Embryonic facial prominence (tissue), 1 donor: ENCODE data around the gene ENO4.

Source experiments
- DNase-seq: peaks from one replicate; pipeline ENCODE4 v3.0.0-alpha.2; 2016; ENCODE audit errors: extremely low spot score

ENO4 gene

DNA sequence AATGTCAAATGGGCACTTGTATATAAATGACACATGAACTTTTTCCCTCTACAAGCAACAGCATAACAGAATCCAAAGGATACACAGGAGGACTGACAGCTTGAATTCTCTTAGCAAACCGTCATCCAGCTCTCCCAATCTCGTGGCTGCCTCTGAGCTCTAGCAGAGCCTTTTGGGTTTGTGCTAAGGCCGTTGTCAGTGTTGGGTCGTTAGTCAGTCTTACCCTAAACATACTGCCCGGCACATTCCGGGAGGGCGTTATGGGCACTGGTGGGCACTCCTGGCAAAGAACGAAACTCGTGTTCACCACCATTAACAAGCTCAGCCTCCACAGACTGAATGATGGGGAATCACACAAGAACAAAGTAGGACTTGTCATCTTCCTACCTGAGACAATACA lies 19.6 kb upstream of the ENO4 start:
- no peak for DNase-seq

DNA sequence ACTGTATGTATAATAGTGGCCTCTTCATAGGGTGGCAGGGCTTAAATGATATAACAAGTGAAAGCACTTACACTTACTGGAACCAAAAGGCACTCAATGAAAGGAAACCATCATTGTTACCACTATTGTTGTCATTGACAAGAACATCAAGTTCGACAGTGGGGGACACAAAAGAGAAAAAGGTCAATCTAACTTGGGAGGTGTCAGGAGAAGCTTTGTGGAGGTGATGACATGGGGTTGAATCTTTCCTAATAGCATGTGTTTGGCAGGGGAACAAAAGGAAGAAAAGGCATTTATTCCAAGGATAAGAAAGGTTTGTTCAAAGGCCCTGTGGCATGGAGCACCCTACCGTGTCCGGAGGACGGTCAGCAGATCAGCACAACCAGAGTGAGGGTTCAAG lies 18.2 kb upstream of the ENO4 start:
- DNase-seq: no peak

DNA sequence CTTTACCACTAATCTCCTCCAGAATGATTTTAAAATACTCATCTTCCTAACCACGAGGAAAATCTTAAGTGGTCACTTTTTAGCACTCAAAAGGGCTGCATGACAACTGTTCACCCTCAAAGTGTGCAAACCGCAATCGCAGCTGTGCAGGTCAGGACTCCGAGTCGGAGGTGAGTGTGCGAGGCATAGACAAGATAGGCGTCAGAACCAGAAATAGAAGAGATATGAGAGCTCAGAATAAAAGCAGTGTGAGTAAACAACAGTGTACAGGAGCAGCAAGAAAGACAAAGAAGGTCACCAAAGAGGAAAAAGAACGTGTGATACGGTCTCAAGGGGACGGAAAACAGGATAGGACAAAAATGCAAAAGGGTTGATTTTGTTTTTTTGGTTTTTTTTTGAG lies 17.5 kb upstream of the ENO4 start:
- DNase-seq: no peak

DNA sequence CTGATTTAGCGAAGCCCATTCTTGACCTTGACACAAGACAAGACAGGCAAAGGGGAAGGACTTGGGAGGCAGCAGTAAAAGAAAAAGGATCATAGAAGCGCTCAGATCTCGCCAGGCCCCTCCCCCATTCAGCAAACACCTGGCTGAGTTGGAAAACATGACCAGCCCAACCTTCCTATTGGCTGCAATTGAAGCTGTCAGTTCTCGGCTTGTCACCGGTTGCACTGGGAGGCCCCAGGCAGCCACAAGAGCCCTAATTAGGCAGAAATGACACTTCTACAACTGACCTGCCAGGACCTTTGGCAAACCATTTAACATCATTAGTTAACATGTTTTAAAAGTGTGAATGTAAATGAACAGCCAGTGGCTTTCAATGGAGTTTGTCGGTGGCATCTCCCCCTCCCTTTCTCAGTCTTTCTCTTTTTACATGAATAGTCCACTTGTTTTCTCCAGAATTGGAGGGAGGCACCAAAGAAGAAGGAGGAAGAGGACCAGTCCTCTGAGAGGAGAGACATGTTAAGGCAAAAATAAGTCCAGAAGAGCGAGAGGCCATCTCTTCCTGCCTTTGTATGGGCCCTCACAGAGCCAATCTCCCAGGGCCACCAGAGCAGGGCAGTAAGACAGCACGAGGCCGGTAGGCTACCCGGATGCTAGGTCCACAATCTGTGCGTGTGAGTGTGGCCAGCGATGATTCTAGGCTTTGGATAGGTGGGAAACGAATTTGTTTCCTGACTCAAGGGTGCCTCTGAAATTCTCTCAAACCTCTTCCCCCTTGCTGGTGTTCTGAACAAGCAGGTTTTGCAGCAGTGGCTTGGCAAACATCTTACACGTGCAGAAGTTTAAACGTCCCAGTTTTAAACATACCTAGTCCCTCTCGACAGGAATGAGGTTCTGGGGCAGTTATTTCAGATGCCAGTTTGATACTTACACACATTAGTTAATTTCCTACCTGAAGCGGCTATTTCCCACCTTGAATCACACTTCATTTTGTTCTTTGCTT lies 15.0 kb upstream of the ENO4 start:
- no peak for DNase-seq

DNA sequence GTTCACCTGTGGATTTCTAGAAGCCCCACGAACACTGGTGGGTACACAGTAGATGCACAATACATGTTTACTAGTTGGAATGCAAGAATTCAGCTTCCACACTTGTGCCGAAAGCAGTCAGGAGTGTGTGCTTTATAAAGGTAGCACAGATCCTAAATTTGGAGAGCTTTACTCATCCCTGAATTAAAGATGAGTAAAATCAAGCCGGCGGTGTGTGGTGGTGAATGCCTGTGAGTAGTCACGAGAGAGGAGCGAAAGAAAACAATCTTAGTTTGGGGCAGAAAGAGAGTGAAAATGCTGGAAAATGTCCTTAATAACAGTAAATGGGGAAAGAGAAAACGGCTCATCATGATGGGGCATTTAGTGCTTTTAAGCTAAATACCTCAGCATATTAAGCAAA lies 13.6 kb upstream of the ENO4 start:
- DNase-seq: no peak

DNA sequence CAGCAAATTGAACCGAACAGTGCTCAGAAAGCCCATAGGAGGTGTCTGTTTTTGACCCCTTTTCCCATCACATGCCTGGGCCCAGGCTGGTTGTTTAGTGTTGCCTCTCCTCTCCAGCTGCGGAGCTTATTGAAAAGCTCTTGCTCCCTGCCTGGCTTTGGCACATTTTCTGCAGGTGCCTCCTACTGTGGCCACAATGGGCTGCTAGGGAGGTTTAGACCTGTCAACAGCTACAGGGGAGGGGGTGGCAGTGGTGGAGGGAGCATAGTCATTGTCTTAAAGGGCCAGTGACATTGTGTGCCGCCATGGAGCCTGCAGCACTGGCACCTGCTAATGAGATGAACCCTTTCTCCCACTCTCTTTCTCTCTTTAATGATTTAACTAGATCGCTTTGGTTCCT lies 13.2 kb upstream of the ENO4 start:
- no peak for DNase-seq

DNA sequence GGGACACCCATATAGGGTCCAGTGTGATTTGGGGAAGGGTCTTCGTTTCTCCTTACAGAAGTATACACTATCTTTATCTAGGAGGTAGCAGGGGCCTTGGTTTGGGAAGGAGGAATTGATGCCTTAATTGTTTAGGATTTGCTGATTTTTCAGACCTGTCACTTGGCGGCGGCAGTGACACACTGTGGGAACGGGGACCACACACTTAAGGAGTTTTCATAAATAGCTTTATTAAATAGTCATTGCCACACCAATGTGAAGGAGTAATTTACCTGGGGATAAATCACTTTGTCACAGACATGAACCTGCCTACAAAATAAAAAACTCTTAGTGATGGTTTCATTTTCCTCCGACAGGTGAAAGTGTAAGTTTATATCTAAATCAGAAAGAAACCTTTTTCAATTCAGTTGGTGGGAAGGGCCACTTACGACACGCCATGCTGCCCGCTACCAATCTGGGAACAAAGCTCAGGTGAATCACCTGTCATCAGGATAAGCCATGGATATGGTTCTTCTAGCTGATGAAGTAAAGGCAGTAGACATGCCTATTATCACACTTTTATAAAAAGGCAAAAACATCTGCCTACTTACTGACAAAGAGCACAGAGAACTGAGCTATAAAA lies 12.3 kb upstream of the ENO4 start:
- no peak for DNase-seq

DNA sequence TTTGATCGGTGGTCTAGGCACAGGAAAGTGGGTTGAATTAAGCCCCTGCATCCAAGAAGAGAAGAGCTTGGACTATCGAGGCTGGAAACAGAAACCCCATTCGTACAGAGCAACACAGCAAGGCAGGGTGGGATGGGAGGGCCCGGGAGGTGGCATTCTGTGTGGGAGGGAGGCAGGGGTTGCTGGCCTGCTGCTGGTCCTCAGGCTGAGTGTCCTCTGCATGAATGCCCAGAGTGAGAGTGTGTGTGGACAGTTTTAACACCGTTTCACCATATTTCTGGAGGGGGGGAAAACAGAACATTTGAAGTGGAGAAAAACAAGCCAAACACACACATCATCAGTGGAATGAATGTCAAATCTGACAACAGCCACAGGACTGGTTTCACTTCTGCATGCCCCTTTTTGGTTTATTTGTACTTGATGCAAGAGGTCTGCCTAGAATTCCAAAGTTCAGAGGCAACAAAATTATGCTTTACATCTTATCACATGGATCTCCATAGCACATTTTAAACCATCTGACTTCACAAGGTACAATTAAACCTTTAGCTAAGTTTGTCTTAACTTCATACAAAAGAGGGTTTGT lies 11.1 kb upstream of the ENO4 start:
- no peak for DNase-seq

DNA sequence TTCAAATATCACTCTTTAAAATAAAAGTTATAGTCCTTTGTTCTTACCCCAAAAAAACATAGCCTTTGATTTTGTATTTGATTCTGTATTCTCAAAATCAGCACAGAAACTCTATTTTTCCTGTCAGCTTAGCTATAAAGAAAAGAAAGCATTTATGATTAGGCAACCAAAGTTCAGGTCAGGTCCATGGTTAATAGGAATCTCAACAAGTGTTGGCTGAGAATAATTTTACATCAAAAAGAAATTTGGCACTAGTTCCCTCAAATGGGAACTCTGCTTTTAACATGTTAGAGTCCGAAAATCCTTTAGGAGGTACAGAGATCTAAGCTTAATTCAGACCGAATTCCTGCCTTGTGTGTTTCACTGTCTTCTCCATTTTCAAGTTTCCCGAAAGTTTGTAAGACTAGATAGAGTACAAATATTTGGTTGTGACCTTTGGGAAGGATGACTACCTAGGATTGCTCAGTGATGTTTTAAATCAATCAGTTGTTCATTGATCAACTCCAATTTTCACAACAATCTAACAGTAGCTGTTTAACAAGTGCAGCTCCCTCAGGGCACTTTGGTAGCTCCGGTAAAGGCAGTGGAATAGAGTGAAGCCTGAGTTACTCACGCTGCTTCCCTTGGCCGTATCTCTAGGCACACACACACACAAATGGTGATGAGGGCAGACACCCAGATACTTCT lies 8.8 kb upstream of the ENO4 start:
- no peak for DNase-seq

DNA sequence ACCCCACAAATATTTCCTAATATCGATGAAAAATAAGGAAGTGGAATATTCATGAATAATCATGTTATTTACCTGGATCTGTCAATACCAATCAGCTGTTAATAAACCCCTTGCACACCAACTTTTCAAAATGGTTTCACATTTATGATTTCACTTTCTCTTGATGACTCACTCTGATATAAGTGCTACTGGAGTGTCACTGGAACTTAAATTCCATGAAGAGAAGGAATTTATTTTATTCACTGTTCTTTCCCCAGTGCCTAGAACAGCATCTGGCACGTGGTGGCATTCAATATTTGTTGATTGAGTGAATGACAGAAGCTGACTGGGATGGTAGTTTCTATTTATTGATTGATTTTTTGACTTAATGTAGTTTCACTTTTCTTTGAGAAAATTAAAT lies 3.5 kb upstream of the ENO4 start:
- DNase-seq: no peak

DNA sequence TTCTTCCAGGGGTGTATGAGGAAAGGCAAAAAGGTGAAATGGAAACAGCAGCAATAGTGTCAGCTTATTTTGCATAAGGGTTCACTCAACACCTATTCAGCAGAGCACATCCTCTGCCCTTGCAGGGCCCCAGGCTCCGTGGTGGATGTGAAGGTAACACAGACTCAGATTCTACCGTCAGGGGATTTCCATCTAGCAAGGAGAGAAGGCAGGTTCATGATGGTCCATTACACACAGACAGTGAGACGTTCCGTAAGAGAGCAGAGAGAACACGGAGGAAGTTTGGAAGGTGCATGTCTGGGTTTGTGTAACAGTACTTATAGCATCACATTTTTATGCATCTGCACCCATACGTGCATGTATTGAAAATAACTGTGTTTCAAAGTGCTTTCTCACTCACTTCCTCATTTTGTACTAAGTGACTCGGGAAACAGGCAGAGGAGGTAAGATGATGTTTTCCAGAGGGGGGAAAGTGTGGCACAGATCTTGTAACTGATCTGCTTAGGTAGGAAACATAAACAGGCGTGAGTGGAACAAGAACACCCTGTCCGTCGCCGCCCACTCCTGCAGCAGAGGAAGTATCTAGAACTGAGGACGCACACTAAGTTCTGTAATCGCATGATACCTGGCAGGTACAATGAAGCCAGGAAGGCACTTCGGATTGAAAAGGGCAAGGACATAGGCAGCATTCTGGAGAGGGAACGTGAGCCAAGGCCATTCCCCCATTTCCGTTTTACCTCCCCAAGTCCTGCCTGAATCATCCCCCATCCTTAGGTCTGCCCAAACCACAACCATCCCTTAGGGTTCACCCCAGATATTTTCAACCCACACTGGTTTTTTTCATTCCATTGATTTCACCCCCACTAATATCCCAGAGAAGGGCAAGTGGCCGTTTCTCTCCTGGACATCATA lies 1.0 kb upstream of the ENO4 start:
- DNase-seq: no peak

DNA sequence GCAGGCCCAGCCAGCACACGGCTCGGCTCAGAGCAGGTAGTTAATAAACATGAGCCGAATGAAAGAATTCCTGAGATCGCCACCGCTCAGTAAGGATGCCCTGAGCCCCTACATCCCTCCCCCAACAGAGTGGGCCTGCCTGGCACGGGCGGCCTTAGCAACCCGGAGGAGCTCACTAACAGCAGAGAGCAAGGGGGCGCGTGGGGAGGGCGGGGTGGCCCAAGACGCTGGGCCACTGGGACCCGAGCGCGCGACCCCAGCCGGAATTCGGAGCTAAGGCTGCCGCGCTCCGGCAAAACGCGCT lies 403 bp upstream of the ENO4 start:
- DNase-seq: no peak

DNA sequence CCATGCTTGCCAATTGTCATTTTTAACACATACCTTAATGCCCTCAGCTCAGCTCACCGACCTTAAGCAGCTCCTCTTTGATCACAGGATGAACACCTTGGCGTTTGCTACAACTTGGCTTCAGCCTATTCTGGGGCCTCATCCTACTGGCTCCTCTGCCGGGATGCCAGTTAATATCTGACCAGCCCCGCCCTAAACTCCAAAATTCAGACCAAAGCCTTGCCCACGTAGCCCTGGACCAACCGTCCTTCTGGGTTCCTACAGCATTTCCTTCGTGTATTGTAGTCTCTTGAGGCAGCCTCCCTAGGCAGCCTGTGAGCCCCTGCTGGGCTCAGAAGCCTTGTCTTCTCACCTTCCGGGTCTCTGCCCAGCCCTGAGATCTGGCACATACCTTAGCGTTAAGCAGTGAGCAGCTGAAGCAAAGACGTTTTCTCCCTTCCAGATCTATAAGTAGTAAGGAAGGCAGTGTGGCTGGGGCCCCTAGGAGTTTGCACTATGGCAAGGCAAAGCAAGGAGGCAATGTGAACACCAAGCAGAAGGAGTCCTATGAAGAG lies 836 bp downstream of the ENO4 start:
- DNase-seq: no peak

DNA sequence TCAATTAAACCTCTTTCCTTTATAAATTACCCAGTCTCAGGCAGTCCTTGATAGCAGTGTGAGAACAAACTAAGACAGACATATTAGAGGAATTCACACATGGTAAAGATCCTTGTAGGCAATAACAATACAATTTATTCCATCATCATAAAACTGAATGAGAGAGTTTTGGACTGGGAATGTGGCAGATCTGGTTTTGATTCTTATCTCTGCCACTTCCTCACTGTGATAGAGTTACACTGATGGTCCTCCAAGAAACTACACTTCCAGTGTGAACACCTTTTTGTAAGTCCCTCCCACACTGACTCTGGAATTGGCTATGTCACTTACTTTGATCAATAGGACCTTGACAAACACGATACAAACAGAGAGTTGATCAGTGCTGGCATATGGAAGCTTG lies 2.9 kb downstream of the ENO4 start:
- no peak for DNase-seq

DNA sequence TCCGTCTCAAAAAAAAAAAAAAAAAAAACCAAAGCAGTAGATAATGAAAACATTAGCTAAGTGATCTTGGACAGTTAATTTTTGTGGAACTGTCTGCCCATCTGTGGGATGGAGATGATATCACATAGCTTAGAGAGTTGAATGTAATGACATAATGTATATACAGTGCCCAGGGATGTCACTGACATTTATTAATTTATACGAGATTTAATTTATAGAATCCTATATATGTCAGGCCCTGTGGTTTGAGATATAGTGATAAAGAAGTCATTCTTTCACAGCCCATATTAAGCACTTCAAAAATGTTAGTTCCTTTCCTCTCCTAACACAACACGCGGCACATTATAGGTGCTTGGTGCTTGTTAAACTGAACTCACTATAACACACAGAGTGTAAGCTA lies 4.0 kb downstream of the ENO4 start:
- DNase-seq: no peak

DNA sequence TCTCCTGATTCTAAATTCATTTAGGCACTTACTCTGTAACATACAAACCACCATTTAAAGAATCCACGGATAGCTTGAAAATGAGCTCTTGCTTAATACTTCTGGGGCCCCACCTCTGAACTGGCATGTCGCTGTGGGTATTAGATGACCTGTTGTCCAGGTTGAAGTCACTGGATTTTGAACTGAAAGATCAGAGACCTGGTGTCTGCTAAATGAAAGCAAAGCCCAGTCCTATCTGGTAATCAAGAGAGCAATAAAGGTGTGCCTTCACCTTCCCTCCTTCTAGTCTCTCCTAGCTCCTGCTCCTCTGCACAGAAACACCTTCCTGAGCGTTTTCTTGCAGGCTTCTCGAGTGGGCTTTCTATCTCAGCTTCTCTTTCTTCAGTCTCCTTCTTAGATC lies 4.4 kb downstream of the ENO4 start:
- DNase-seq: no peak

DNA sequence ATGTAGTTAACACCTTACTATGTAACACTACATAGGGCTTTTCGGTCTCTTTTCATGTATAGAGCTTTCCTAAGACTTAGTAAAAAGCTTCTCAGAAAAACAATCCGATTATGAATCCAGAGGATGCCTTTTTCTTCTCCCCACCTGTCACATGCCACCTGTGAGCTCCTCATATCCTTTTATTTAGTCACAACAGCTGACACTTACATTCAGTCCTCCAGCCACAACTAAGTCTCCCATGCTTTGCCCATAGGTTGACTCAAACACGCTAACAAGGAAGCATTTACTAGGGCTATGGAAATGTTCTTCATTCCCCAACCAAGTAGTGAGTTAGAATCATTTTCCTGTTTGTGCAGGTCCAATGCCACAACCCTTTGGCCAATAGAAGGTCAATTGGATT lies 7.9 kb downstream of the ENO4 start:
- DNase-seq: no peak

DNA sequence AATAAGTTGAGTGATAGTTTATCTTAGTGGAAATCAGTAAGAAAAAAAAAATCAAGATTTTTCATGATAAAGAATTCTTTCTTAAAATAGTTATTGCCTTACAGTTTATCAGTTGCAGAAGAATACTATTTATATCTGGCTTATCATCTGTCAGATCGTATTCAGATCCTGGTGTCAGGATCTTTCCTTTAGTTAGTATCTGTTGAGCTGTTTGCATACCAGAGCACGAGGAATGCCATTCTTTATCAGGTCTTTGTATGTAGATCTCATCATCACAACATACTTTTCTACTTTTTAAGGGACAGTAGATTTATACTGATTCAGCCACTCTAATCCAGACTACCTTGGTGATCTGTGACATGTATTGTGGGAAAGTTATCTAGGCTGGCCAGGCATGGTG lies 12.5 kb downstream of the ENO4 start:
- DNase-seq: no peak

DNA sequence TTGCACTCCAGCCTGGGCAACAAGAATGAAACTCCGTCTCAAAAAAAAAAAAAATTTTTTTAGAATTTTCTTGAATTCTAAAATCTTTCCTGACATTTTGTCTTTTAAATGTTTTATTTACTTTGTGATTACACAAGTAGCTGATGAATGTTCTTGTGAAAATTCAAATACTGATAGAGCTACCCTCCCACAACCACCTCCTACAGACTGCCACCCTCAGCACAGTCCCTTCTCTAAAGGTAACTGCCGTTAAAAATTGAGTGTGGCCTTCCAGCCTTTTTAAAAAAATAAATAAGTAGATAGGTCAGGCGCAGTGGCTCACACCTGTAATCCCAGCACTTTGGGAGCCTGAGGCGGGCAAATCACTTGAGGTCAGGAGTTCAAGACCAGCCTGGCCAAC lies 15.1 kb downstream of the ENO4 start:
- no peak for DNase-seq

DNA sequence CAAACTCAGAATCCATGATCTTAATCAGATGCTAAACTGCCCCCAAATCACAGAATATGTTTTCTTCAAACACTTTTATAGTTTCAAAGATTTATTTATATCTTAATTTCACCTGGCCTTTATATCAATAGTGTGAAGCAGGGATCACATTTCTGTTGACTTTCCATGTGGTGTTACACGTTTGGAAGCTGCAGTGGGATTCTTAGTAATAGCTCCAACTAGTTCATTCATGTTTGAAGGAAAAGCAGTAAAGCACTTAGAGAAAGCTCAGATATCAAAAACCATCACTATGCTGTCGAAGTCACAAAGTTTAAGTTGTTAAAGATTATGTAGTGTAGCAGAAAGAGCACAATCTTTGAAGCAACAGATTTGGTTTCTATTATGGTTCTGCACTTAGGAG lies 16.8 kb downstream of the ENO4 start:
- DNase-seq: no peak

DNA sequence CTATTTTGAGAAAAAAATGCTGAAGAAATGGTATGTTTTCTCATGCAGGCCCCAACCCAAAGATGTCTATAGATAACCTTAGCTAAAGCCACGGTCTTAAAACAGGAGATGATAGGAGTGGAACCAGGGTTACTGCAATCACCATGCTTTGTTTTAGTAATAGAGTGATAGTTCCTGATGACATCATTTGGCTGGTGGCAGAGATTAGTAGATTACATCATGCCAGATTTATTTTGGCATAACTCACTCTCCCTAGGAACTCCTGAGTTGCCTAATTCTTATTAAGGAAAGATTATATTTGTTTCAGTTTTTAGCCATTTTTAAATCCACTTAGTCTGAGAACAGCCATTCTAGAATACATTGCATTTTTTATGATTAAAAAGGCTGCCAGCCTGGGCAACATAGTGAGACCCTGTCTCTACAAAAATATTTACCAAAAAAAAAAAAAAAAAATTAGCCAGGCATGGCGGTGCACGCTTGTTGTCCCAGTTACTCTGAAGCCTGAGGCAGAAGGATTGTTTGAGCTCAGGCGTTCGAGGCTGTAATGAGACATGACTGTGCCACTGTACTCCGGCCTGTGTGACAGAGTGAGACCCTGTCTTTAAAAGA lies 17.8 kb downstream of the ENO4 start:
- DNase-seq: no peak
